ENCODE results near the gene SLC49A4. TPM values are rescaled to one million over a fixed set of nuclear protein-coding genes. Genes with fewer than 3 reads are reported as not detected.

The SLC49A4 gene
- total RNA-seq, 1 donor from 2014 or later, result 10.3 TPM

DNA sequence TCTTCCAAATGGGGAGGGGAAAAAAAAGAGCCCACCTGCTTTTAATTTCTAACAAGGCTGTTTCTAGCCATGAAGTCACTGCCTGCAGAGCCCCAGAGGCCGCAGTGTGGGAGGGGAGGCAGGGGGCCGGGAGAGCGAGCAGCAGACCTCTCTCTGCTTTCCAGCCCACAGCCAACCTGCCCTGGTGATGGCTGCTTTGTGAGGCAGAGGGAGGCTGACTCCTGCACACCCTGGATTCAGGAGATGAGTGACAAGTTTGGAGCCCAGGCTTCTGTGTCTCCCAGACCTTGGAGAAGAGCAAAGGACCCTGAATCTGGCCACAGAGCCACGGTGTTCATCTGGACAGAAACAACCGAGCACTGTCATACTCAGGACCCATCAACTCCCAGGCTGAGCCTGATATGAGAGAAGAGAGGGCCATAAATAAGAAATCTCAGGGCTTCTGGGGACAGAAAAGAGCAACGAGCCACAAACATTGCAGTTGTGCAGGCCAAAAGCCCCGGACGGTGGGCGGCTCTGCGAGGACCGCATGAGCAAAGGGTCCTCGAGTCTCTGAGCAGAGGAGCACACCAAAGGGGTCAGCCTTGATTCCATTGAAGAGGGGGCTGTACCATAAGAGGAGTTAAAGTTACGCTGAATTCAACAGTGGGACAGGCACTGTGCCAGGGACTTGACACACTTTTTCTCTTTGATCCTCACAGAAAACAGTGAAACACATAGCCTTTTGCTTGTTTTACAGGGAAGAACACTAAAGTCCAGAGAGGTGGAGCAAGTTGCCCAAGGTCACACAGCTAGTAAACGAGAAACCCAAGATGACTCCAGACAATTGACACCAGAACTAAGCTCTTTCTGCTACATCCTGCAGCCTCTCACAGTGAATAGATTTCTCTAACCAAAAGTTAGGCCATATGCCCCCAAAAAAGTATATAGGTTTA, 135.5 kb downstream of the SLC49A4 start:
- ATAC-seq, result no peak

Other genes with a start within 250 kb of the SLC49A4 start
- gene PARP9, start 230.8 kb upstream of the SLC49A4 start, total RNA-seq, result 27.5 TPM
- gene DTX3L, start 230.7 kb upstream of the SLC49A4 start, total RNA-seq, result 28.5 TPM
- 0.56 TPM for gene PARP15, start 217.4 kb upstream of the SLC49A4 start, total RNA-seq
- 15.9 TPM for gene PARP14, start 114.2 kb upstream of the SLC49A4 start, total RNA-seq
- 3.3 TPM for gene HSPBAP1, start 1.2 kb upstream of the SLC49A4 start, total RNA-seq
- gene SEMA5B, start 232.7 kb downstream of the SLC49A4 start, total RNA-seq, result not detected